Trophoblast cell (in vitro differentiated cells and primary cell): Measurements from ENCODE around the gene ACIN1.

Source experiments
- DNase-seq, 2 donors: peaks; one replicate each; pipeline ENCODE4 v3.0.0-alpha.2; 2016
- H2AFZ ChIP-seq: 2 replicates; pipeline ENCODE4 v1.6.1; 2013; ENCODE audit warnings: low read length, moderate library complexity, mild to moderate bottlenecking; ENCODE audit not compliant: insufficient read depth, poor library complexity
- H2AK5ac ChIP-seq: 2 replicates; pipeline ENCODE4 v1.6.1; 2013; ENCODE audit warnings: mild to moderate bottlenecking, low read length
- H2BK120ac ChIP-seq: 2 replicates; pipeline ENCODE4 v1.6.1; 2013; ENCODE audit warnings: low read length, mild to moderate bottlenecking, moderate library complexity; ENCODE audit not compliant: insufficient read depth, poor library complexity
- H2BK12ac ChIP-seq: 2 replicates; pipeline ENCODE4 v1.6.1; 2013; ENCODE audit warnings: mild to moderate bottlenecking, low read length, moderate library complexity
- H2BK5ac ChIP-seq: 2 replicates; pipeline ENCODE4 v1.6.1; 2013; ENCODE audit warnings: low read length, low read depth, moderate library complexity, mild to moderate bottlenecking; ENCODE audit not compliant: poor library complexity
- H3K14ac ChIP-seq: 2 replicates; pipeline ENCODE4 v1.6.1; 2013; ENCODE audit warnings: mild to moderate bottlenecking, low read length
- H3K18ac ChIP-seq: 2 replicates; pipeline ENCODE4 v1.6.1; 2013; ENCODE audit warnings: mild to moderate bottlenecking, low read length
- H3K23ac ChIP-seq: 2 replicates; pipeline ENCODE4 v1.6.1; 2013; ENCODE audit warnings: low read length
- H3K27ac ChIP-seq: 2 replicates; pipeline ENCODE4 v1.5.1; 2013; ENCODE audit warnings: low read depth, mild to moderate bottlenecking, inconsistent platforms, low read length, moderate library complexity
- H3K27me3 ChIP-seq: 2 replicates; pipeline ENCODE4 v1.6.1; 2013; ENCODE audit warnings: inconsistent platforms, mild to moderate bottlenecking, low read length, moderate library complexity; ENCODE audit not compliant: insufficient read depth
- H3K36me3 ChIP-seq, 2 experiments: 1 replicate in 1 of 2; 2 replicates in 1 of 2; pipeline ENCODE4 v1.6.1; 2013; ENCODE audit warnings: low read length in 2 of 2, mild to moderate bottlenecking in 2 of 2, moderate library complexity in 1 of 2; ENCODE audit not compliant: insufficient read depth in 2 of 2, control insufficient read depth in 1 of 2
- H3K4ac ChIP-seq: 2 replicates; pipeline ENCODE4 v1.6.1; 2013; ENCODE audit warnings: low read depth, mild to moderate bottlenecking, low read length, moderate library complexity
- H3K4me1 ChIP-seq, 2 experiments: 1 replicate in 1 of 2; 2 replicates in 1 of 2; pipeline ENCODE4 v1.6.1; 2013; ENCODE audit warnings: low read length in 2 of 2, mild to moderate bottlenecking in 2 of 2, moderate library complexity in 1 of 2; ENCODE audit not compliant: insufficient read depth in 2 of 2, control insufficient read depth in 1 of 2
- H3K4me2 ChIP-seq: 2 replicates; pipeline ENCODE4 v1.6.1; 2013; ENCODE audit warnings: inconsistent platforms, mild to moderate bottlenecking, low read length, moderate library complexity
- H3K4me3 ChIP-seq: 2 replicates; pipeline ENCODE4 v1.5.1; 2013; ENCODE audit warnings: mild to moderate bottlenecking, low read depth, low read length, inconsistent platforms
- H3K79me1 ChIP-seq: one replicate; pipeline ENCODE4 v1.6.1; 2013; ENCODE audit warnings: low read length
- H3K79me2 ChIP-seq: 2 replicates; pipeline ENCODE4 v1.6.1; 2013; ENCODE audit warnings: low read length, mild to moderate bottlenecking; ENCODE audit not compliant: control insufficient read depth, insufficient read depth, poor library complexity
- H3K9ac ChIP-seq: 2 replicates; pipeline ENCODE4 v1.6.1; 2013; ENCODE audit warnings: mild to moderate bottlenecking, low read length
- H3K9me3 ChIP-seq: 2 replicates; pipeline ENCODE4 v1.6.1; 2013; ENCODE audit warnings: low read depth, mild to moderate bottlenecking, control low read depth, inconsistent platforms, low read length; ENCODE audit not compliant: insufficient read depth
- H4K12ac ChIP-seq: 2 replicates; pipeline ENCODE4 v1.6.1; 2013; ENCODE audit warnings: low read depth, mild to moderate bottlenecking, low read length, moderate library complexity
- H4K8ac ChIP-seq: 2 replicates; pipeline ENCODE4 v1.6.1; 2013; ENCODE audit warnings: low read depth, mild to moderate bottlenecking, low read length, moderate library complexity
- H4K91ac ChIP-seq: one replicate; pipeline ENCODE4 v1.6.1; 2013; ENCODE audit warnings: low read depth, mild to moderate bottlenecking, low read length, moderate library complexity
- WGBS: extraction: QIAGEN DNeasy Blood & Tissue Kit; methylation state at CpG from one replicate; pipeline ENCODE4 v1.1.7; 2013; ENCODE audit warnings: missing lambda C conversion rate; ENCODE audit not compliant: insufficient read length, insufficient coverage; ENCODE audit errors: extremely low coverage; 5-methylcytosine and 5-hydroxymethylcytosine counted together

Gene ACIN1

DNA sequence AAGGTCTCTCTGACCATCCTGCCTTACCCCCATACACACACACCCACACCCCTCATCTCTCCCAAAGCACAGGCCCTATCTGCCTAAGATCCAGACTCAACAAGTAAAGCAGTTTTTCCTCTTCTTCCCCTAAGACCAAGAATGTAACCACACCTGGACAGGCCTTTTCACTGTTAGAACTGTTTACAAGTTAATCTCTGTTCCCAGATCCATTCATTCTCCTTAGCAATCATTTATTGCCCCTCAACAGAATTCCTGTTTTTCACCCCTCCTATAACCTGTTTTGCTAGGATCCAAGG is 11.8 kb upstream of the ACIN1 start:
- Histone ChIP-seq H3K36me3 (no peaks in the 10 kb centered on the region), H3K18ac (no peak overlapping the region), H3K4me1 (peaks cover 0 to 2% of the 10 kb centered on the region in 2 experiments), H3K79me1 (no peaks in the 10 kb centered on the region), H3K27ac (no peak overlapping the region), H4K8ac (no peak overlapping the region), H3K27me3 (no peaks in the 10 kb centered on the region), H3K9ac (no peak overlapping the region), H2BK120ac (no peak overlapping the region), H3K4me3 (no peak overlapping the region), H3K14ac (no peak overlapping the region), H4K12ac (no peak overlapping the region), H3K9me3 (peaks cover 1% of the 10 kb centered on the region), H2BK12ac (no peak overlapping the region), H4K91ac (no peak overlapping the region), H2AK5ac (no peak overlapping the region), H3K4ac (no peak overlapping the region), H2BK5ac (no peak overlapping the region), H2AFZ (no peak overlapping the region), H3K23ac (no peak overlapping the region), H3K79me2 (no peaks in the 10 kb centered on the region), H3K4me2 (no peak overlapping the region)
- DNase-seq, result no peak

- Histone ChIP-seq H4K12ac (no peak overlapping the region), H3K36me3 (no peaks in the 10 kb centered on the region), H3K18ac (no peak overlapping the region), H3K79me2 (no peaks in the 10 kb centered on the region), H4K91ac (no peak overlapping the region), H3K27me3 (no peaks in the 10 kb centered on the region), H3K9ac (no peak overlapping the region), H2BK12ac (no peak overlapping the region), H2BK120ac (no peak overlapping the region), H3K23ac (no peak overlapping the region), H3K27ac (no peak overlapping the region), H3K14ac (no peak overlapping the region), H2AFZ (no peak overlapping the region), H3K4ac (no peak overlapping the region), H2BK5ac (no peak overlapping the region), H3K4me1 (peaks cover 0 to 2% of the 10 kb centered on the region in 2 experiments), H3K9me3 (no peaks in the 10 kb centered on the region), H4K8ac (no peak overlapping the region), H3K79me1 (no peaks in the 10 kb centered on the region), H2AK5ac (no peak overlapping the region), H3K4me3 (no peak overlapping the region), H3K4me2 (no peak overlapping the region)
- DNase-seq, result no peak
- WGBS, result no CpG with 5 or more reads among the region's 4 CpGs
Measured at GRCh38 chr14:23105348-23105824, 10.4 kb upstream of the ACIN1 start.

DNA sequence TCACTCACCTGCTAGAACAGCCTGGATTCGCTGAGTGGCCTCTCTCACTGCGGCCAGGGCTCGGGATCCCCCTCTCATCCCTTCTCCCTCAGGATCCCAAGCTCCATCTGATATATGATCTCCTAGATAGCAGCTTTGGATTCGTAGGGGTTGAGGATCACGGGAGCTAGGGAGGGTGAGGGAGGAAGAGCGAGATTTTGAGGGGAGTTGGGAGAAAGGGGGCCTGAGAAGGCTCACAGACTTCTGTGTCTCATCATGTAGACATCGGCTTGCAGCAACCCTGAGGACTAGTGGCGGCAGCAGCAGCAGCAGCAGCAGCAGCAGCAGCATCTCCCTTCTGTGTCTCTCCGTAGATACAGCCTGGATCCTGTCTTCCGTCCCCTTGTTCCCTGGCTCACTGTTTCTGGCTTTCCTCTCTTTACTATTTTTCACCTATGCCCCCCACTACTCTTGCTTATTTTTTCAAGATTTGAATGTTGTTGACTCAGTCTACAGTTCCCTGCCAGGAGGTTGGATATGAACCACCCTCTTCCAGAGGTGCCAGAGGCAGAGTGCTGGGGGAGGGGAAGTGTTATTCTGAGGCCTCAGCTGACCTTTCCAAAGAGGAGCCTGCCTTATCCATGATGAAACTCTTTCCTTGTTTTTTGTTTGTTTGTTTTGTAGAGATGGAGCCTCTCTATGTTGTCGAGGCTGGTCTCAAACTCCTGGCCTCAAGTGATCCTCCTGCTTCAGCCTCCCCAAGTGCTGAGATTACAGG is 9.8 kb upstream of the ACIN1 start, which contains the start of gene CIROP:
Gene CIROP (minus strand): TSS at position 399 of the 757 bp plus-strand sequence. CDS start 69 bp downstream, at position 330.
- DNase-seq, result no peak
- Histone ChIP-seq H2AK5ac (no peak within 1 kb of the TSS), H3K27me3 (no peaks in the 10 kb centered on the region), H3K18ac (no peak within 1 kb of the TSS), H2BK120ac (no peak within 1 kb of the TSS), H4K91ac (no peak within 1 kb of the TSS), H2BK5ac (no peak within 1 kb of the TSS), H3K9ac (no peak within 1 kb of the TSS), H3K4me3 (no peak within 1 kb of the TSS), H3K9me3 (no peaks in the 10 kb centered on the region), H3K79me2 (no peaks in the 10 kb centered on the region), H2AFZ (no peak within 1 kb of the TSS), H3K79me1 (no peaks in the 10 kb centered on the region), H4K12ac (no peak within 1 kb of the TSS), H2BK12ac (no peak within 1 kb of the TSS), H3K4me2 (no peak within 1 kb of the TSS), H3K27ac (no peak within 1 kb of the TSS), H3K23ac (no peak within 1 kb of the TSS), H3K4me1 (peaks cover 0 to 2% of the 10 kb centered on the region in 2 experiments), H3K4ac (no peak within 1 kb of the TSS), H4K8ac (no peak within 1 kb of the TSS), H3K14ac (no peak within 1 kb of the TSS), H3K36me3 (no peaks in the 10 kb centered on the region)
- WGBS, result no CpG with 5 or more reads among the region's 11 CpGs

- Histone ChIP-seq H3K4me1 (peaks cover 0 to 2% of the 10 kb centered on the region in 2 experiments), H3K18ac (no peak overlapping the region), H2BK120ac (no peak overlapping the region), H2BK12ac (no peak overlapping the region), H3K9me3 (no peaks in the 10 kb centered on the region), H3K4me3 (no peak overlapping the region), H3K14ac (no peak overlapping the region), H3K27ac (no peak overlapping the region), H3K4me2 (no peak overlapping the region), H2BK5ac (no peak overlapping the region), H4K8ac (no peak overlapping the region), H3K36me3 (no peaks in the 10 kb centered on the region), H3K27me3 (no peaks in the 10 kb centered on the region), H2AFZ (no peak overlapping the region), H3K23ac (no peak overlapping the region), H2AK5ac (no peak overlapping the region), H3K79me1 (no peaks in the 10 kb centered on the region), H3K79me2 (no peaks in the 10 kb centered on the region), H4K91ac (no peak overlapping the region), H3K4ac (no peak overlapping the region), H3K9ac (no peak overlapping the region), H4K12ac (no peak overlapping the region)
- no CpG with 5 or more reads among the region's 6 CpGs for WGBS
- no peak for DNase-seq
Measured at GRCh38 chr14:23104070-23104590, 9.2 kb upstream of the ACIN1 start.
